ENCODE measurements around the gene MCC. TPM values are rescaled to one million over a fixed set of nuclear protein-coding genes. Genes with fewer than 3 reads are reported as not detected.

MCC gene
- total and polyA plus RNA-seq, 2 experiments from 2014 or later, result 3.4 to 8.8 TPM

DNA sequence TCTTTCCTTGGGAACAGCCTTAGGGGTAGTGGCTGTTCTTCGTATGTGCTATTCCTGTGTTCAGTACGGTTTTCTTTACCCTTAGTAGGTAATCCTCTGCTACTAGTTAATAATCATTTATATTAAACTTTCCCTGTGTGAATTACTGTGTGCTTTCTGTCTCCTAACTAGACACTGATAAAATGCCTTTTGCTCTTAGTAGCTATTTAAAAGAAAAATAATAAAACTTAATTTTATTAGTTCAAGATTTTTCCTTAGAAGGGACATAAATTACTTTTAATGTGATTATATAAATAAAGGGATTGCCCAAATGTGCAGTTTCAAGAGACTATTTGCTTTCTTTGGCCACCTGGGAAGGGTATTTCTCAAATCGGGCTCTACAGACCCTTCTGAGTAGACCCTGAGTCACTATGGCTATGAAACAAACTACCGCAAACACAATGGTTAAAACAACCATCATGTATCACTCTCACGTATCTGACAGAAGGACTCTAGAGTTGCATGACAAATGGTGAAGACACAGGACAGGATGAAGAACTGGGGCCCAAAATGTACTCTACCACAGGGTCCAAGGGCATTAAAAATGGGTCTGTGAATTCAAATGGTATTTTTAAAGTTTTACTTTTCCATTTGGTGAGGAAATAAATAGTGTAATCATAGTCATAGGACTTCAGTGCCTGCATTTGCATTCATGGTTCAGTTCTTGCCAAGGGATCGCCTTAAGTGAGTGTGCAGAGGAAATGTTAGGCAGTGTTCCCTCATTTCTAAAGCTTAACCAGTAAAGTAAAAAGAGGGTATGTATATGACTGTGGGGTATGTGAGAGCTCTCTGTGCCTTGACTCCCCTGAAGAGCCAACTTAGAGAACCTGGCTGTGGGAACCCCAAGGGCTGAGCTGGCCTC, 150.5 kb downstream of the MCC start:
- TF ChIP-seq EZH2 (IDR thresholded peaks at IDR 0.05; ENCODE audit: insufficient read depth, poor library complexity, severe bottlenecking), result no peak
- TF ChIP-seq EZH2phosphoT487 (IDR thresholded peaks at IDR 0.05; ENCODE audit: insufficient read depth, low read depth), result no peak
- no peaks in the 10 kb centered on the region for H3K79me2 ChIP-seq (ENCODE audit: insufficient read depth)
- no peaks in the 10 kb centered on the region for H4K20me1 ChIP-seq (ENCODE audit: insufficient read depth)
- no peaks in the 10 kb centered on the region for H3K36me3 ChIP-seq (ENCODE audit: low read depth)
- H2AFZ ChIP-seq, result no peak overlapping the region
- WGBS, 2 experiments (ENCODE audit: low coverage in 1 of 2, low lambda C conversion rate in 2 of 2, missing lambda C conversion rate in 2 of 2), result 65 to 70% methylated on average over 6 of the region's 6 CpGs
- no peaks in the 10 kb centered on the region for H3K9me2 ChIP-seq (ENCODE audit: insufficient read depth)
- no peaks in the 10 kb centered on the region for H3K27me3 ChIP-seq (replicated peaks; ENCODE audit: insufficient read depth)
- no peak for DNase-seq
- H3K4me1 ChIP-seq (ENCODE audit: insufficient read depth), result no peaks in the 10 kb centered on the region
- H3K4me3 ChIP-seq, result no peak overlapping the region
- no peaks in the 10 kb centered on the region for H3F3A ChIP-seq (ENCODE audit: insufficient read depth)
- H3K9ac ChIP-seq, result no peak overlapping the region
- in situ Hi-C loops (cut with MboI), result no loop called here
- no peak overlapping the region for H3K27ac ChIP-seq
- H3K4me2 ChIP-seq (ENCODE audit: unreplicated experiment), result no peak overlapping the region
- H3K9me3 ChIP-seq (ENCODE audit: low read depth), result no peaks in the 10 kb centered on the region

DNA sequence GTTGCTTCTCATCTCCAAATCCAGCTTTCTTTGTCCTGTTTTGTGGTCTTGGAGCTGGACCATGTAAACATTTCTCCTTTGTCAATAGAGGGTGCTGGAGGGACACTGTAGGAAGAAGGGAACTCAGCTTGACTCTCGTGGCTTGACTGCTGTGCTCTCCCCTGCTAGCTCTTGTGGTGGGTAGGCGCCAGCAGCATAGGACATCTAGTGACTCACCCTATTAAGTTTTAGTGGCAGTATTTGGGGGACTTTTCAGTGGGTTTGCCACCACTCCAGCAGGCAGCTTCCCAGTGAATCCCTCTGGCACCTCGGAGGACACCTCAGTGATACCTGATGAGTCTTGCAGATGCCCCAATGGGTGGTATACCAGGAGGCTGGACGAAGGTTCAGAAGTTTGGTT, 151.3 kb downstream of the MCC start:
- Histone ChIP-seq H3K27me3 (replicated peaks; ENCODE audit: insufficient read depth) (no peaks in the 10 kb centered on the region), H3K9me3 (ENCODE audit: low read depth) (no peaks in the 10 kb centered on the region), H4K20me1 (ENCODE audit: insufficient read depth) (no peaks in the 10 kb centered on the region), H3K9ac (no peak overlapping the region), H3K4me3 (no peak overlapping the region), H3K4me2 (ENCODE audit: unreplicated experiment) (no peak overlapping the region), H3K4me1 (ENCODE audit: insufficient read depth) (no peaks in the 10 kb centered on the region), H3K9me2 (ENCODE audit: insufficient read depth) (no peaks in the 10 kb centered on the region), H3K79me2 (ENCODE audit: insufficient read depth) (no peaks in the 10 kb centered on the region), H2AFZ (no peak overlapping the region; the same call in 1 of the 2 replicates), H3K27ac (no peak overlapping the region), H3K36me3 (ENCODE audit: low read depth) (no peaks in the 10 kb centered on the region), H3F3A (ENCODE audit: insufficient read depth) (no peaks in the 10 kb centered on the region)
- no peak for TF ChIP-seq EZH2phosphoT487 (IDR thresholded peaks at IDR 0.05; ENCODE audit: insufficient read depth, low read depth)
- TF ChIP-seq EZH2 (IDR thresholded peaks at IDR 0.05; ENCODE audit: insufficient read depth, poor library complexity, severe bottlenecking), result no peak
- 25 to 32% methylated on average over 4 of the region's 4 CpGs for WGBS, 2 experiments (ENCODE audit: low coverage in 1 of 2, low lambda C conversion rate in 2 of 2, missing lambda C conversion rate in 2 of 2)
- peak; percentile 78 for DNase-seq
- in situ Hi-C loops (cut with MboI), result no loop called here

DNA sequence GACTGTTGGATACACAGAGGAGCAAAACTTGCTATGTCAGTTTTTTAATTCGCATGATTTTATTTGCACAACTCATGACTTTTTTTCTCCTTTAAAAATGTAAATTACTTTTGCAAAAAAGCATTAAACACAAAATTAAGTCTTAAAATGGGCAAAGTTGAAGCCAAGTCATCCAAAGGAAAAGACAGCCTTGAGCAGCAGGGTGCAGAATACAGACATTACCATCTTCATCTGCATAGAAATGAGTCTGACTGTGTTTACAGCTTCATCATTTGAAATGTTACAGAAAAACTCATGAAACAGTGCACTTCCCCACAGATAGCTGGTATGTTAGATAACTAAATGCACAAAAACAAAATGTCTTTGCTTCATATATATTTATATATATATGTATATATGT, 154.8 kb downstream of the MCC start:
- H3K27ac ChIP-seq, result no peak overlapping the region
- DNase-seq, result no peak
- no peaks in the 10 kb centered on the region for H3K9me2 ChIP-seq (ENCODE audit: insufficient read depth)
- peaks cover 10% of the 10 kb centered on the region; the same call in 1 of the 2 replicates for H3F3A ChIP-seq (ENCODE audit: insufficient read depth)
- H3K4me1 ChIP-seq (ENCODE audit: insufficient read depth), result peaks cover 10% of the 10 kb centered on the region
- no peak overlapping the region for H2AFZ ChIP-seq
- H4K20me1 ChIP-seq (ENCODE audit: insufficient read depth), result no peaks in the 10 kb centered on the region
- H3K4me2 ChIP-seq (ENCODE audit: unreplicated experiment), result no peak overlapping the region
- H3K36me3 ChIP-seq (ENCODE audit: low read depth), result no peaks in the 10 kb centered on the region
- H3K4me3 ChIP-seq, result no peak overlapping the region
- TF ChIP-seq EZH2 (IDR thresholded peaks at IDR 0.05; ENCODE audit: insufficient read depth, poor library complexity, severe bottlenecking) (no peak), EZH2phosphoT487 (IDR thresholded peaks at IDR 0.05; ENCODE audit: insufficient read depth, low read depth) (no peak)
- no peaks in the 10 kb centered on the region for H3K27me3 ChIP-seq (replicated peaks; ENCODE audit: insufficient read depth)
- in situ Hi-C loops (cut with MboI), result no loop called here
- WGBS, 2 experiments (ENCODE audit: low coverage in 1 of 2, low lambda C conversion rate in 2 of 2, missing lambda C conversion rate in 2 of 2), result 98 to 100% methylated on average over 1 of the region's 1 CpG
- no peaks in the 10 kb centered on the region for H3K79me2 ChIP-seq (ENCODE audit: insufficient read depth)
- H3K9me3 ChIP-seq (ENCODE audit: low read depth), result no peaks in the 10 kb centered on the region
- no peak overlapping the region for H3K9ac ChIP-seq

DNA sequence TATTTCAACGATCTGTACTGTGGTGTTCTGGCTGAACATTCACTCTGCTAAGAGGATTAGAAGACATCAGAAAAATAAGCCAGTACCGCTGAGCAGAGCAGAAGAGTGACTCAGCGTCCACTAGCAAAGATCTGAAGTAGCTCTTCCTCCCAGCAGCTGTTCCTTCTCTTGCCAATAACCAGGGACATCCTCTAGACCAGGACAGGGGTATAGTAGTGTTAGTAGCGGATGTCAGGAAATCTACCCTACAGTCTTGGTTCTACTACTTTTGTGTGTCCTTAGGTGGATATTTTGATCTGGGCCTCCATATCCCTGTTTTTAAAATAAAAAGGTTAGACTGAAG, 157.1 kb downstream of the MCC start:
- H3K36me3 ChIP-seq (ENCODE audit: low read depth), result no peaks in the 10 kb centered on the region
- H3K9ac ChIP-seq, result peak overlapping the region; percentile 38; the same call in 1 of the 2 replicates
- DNase-seq, result peak; percentile 81
- no peaks in the 10 kb centered on the region for H3K27me3 ChIP-seq (replicated peaks; ENCODE audit: insufficient read depth)
- H3K9me3 ChIP-seq (ENCODE audit: low read depth), result no peaks in the 10 kb centered on the region
- 18 to 23% methylated on average over 4 of the region's 4 CpGs for whole genome bisulfite sequencing, 2 experiments (ENCODE audit: low coverage in 1 of 2, low lambda C conversion rate in 2 of 2, missing lambda C conversion rate in 2 of 2)
- no peaks in the 10 kb centered on the region for H3K9me2 ChIP-seq (ENCODE audit: insufficient read depth)
- 0 out of 2 replicates have a peak overlapping the region, but pooled peaks have one; percentile 22 for H2AFZ ChIP-seq
- no peaks in the 10 kb centered on the region for H4K20me1 ChIP-seq (ENCODE audit: insufficient read depth)
- peaks cover 10% of the 10 kb centered on the region; the same call in 1 of the 2 replicates for H3F3A ChIP-seq (ENCODE audit: insufficient read depth)
- H3K4me2 ChIP-seq (ENCODE audit: unreplicated experiment), result peak overlapping the region; percentile 82
- TF ChIP-seq EZH2phosphoT487 (IDR thresholded peaks at IDR 0.05; ENCODE audit: insufficient read depth, low read depth), result no peak
- TF ChIP-seq EZH2 (IDR thresholded peaks at IDR 0.05; ENCODE audit: insufficient read depth, poor library complexity, severe bottlenecking), result no peak
- peaks cover 10% of the 10 kb centered on the region for H3K4me1 ChIP-seq (ENCODE audit: insufficient read depth)
- no peaks in the 10 kb centered on the region for H3K79me2 ChIP-seq (ENCODE audit: insufficient read depth)
- in situ Hi-C loops (cut with MboI), result no loop called here
- peak overlapping the region; percentile 61 for H3K4me3 ChIP-seq
- no peak overlapping the region for H3K27ac ChIP-seq
